Nephron (organoid): ENCODE results near the gene FIGLA.

ENCODE experiments used
- H3K27ac Mint-ChIP-seq, 3 experiments: 2 replicates each; pipeline ENCODE4 v1.8.0; 2020; ENCODE audit warnings: mixed read lengths in 3 of 3, mild to moderate bottlenecking in 2 of 3, moderate library complexity in 1 of 3
- H3K27me3 Mint-ChIP-seq: 2 replicates; pipeline ENCODE4 v1.8.0; 2021; ENCODE audit warnings: low read depth, mild to moderate bottlenecking, moderate library complexity, mixed read lengths
- H3K36me3 Mint-ChIP-seq: 2 replicates; pipeline ENCODE4 v1.8.0; 2020; ENCODE audit warnings: low read depth, mixed read lengths
- H3K4me1 Mint-ChIP-seq: 2 replicates; pipeline ENCODE4 v1.8.0; 2020; ENCODE audit warnings: mixed read lengths
- H3K4me3 Mint-ChIP-seq, 3 experiments: 2 replicates each; pipeline ENCODE4 v1.8.0; 2020; ENCODE audit warnings: mild to moderate bottlenecking in 3 of 3, mixed read lengths in 3 of 3, moderate library complexity in 2 of 3
- H3K9me3 Mint-ChIP-seq: 2 replicates; pipeline ENCODE4 v1.8.0; 2020; ENCODE audit warnings: mixed read lengths
- CTCF ChIP-seq, 3 experiments: fragments of 200-600 bp; sonication (generic); IDR thresholded peaks; one replicate each; pipeline ENCODE4 v1.5.0; 2021; ENCODE audit warnings: antibody characterized with exemption in 3 of 3; ENCODE audit not compliant: unreplicated experiment in 3 of 3

FIGLA gene

GRCh38 chr2:70757966-70758365 lies 32.5 kb downstream of the FIGLA start:
- Mint-ChIP-seq H3K4me1 (no peaks in the 10 kb centered on the region), H3K27ac (no peak overlapping the region), H3K27me3 (peaks cover 16% of the 10 kb centered on the region), H3K9me3 (no peaks in the 10 kb centered on the region), H3K4me3 (no peak overlapping the region), H3K36me3 (no peaks in the 10 kb centered on the region)
- no peak for TF ChIP-seq CTCF (IDR thresholded peaks at IDR 0.05; ENCODE audit: unreplicated experiment in 3 of 3)

GRCh38 chr2:70757360-70757759 lies 33.1 kb downstream of the FIGLA start:
- peaks cover 16% of the 10 kb centered on the region for H3K27me3 Mint-ChIP-seq
- H3K9me3 Mint-ChIP-seq, result no peaks in the 10 kb centered on the region
- no peak overlapping the region for H3K27ac Mint-ChIP-seq
- H3K4me3 Mint-ChIP-seq, result no peak overlapping the region
- no peaks in the 10 kb centered on the region for H3K4me1 Mint-ChIP-seq
- TF ChIP-seq CTCF (IDR thresholded peaks at IDR 0.05; ENCODE audit: unreplicated experiment in 3 of 3), result no peak
- no peaks in the 10 kb centered on the region for H3K36me3 Mint-ChIP-seq

- no peak for TF ChIP-seq CTCF (IDR thresholded peaks at IDR 0.05; ENCODE audit: unreplicated experiment in 3 of 3)
- H3K27me3 Mint-ChIP-seq, result peaks cover 22% of the 10 kb centered on the region
- no peak overlapping the region for H3K4me3 Mint-ChIP-seq
- no peaks in the 10 kb centered on the region for H3K4me1 Mint-ChIP-seq
- H3K36me3 Mint-ChIP-seq, result no peaks in the 10 kb centered on the region
- H3K27ac Mint-ChIP-seq, result no peak overlapping the region
- no peaks in the 10 kb centered on the region for H3K9me3 Mint-ChIP-seq
These were observed 34.3 kb downstream of the FIGLA start for GRCh38 chr2:70756128-70756527.

- Mint-ChIP-seq H3K4me3 (no peak overlapping the region), H3K27ac (no peak overlapping the region), H3K36me3 (no peaks in the 10 kb centered on the region), H3K4me1 (no peaks in the 10 kb centered on the region), H3K27me3 (peaks cover 24% of the 10 kb centered on the region), H3K9me3 (no peaks in the 10 kb centered on the region)
- no peak for TF ChIP-seq CTCF (IDR thresholded peaks at IDR 0.05; ENCODE audit: unreplicated experiment in 3 of 3)
These were observed 36.5 kb downstream of the FIGLA start for GRCh38 chr2:70753902-70754301.

GRCh38 chr2:70753031-70753430 lies 37.4 kb downstream of the FIGLA start:
- no peak overlapping the region for H3K4me3 Mint-ChIP-seq
- no peaks in the 10 kb centered on the region for H3K4me1 Mint-ChIP-seq
- H3K36me3 Mint-ChIP-seq, result no peaks in the 10 kb centered on the region
- no peaks in the 10 kb centered on the region for H3K9me3 Mint-ChIP-seq
- no peak for TF ChIP-seq CTCF (IDR thresholded peaks at IDR 0.05; ENCODE audit: unreplicated experiment in 3 of 3)
- peaks cover 20% of the 10 kb centered on the region for H3K27me3 Mint-ChIP-seq
- H3K27ac Mint-ChIP-seq, result no peak overlapping the region

- H3K4me1 Mint-ChIP-seq, result peaks cover 3% of the 10 kb centered on the region
- H3K9me3 Mint-ChIP-seq, result no peaks in the 10 kb centered on the region
- no peak overlapping the region for H3K4me3 Mint-ChIP-seq
- TF ChIP-seq CTCF (IDR thresholded peaks at IDR 0.05; ENCODE audit: unreplicated experiment in 3 of 3), result no peak
- H3K36me3 Mint-ChIP-seq, result no peaks in the 10 kb centered on the region
- H3K27me3 Mint-ChIP-seq, result peaks cover 17% of the 10 kb centered on the region
- H3K27ac Mint-ChIP-seq, result no peak overlapping the region
These were observed 38.0 kb downstream of the FIGLA start for GRCh38 chr2:70752396-70752795.
